HepG2 (cell line): ENCODE measurements around the gene NPBWR2. TPM values are rescaled to one million over a fixed set of nuclear protein-coding genes. Genes with fewer than 3 reads are reported as not detected.

Experiments used
- BRD4 ChIP-seq: sonication (generic); formaldehyde crosslinking; IDR thresholded peaks from 2 replicates; pipeline ENCODE4 v1.4.0; 2020; ENCODE audit warnings: missing genetic modification reagents
- CENPX ChIP-seq: sonication (generic); formaldehyde crosslinking; IDR thresholded peaks from 2 replicates; pipeline ENCODE4 v1.9.0; 2021; ENCODE audit warnings: mild to moderate bottlenecking, missing genetic modification reagents, moderate library complexity
- DPF2 ChIP-seq: sonication (generic); formaldehyde crosslinking; IDR thresholded peaks from 2 replicates; pipeline ENCODE4 v1.4.0; 2020; ENCODE audit warnings: mild to moderate bottlenecking, low read depth, missing genetic modification reagents, borderline replicate concordance
- FOXK2 ChIP-seq: fragments of 450-650 bp; IDR thresholded peaks from 2 replicates; pipeline ENCODE4 v1.6.1; 2016
- FOXO4 ChIP-seq: sonication (generic); formaldehyde crosslinking; conservative IDR thresholded peaks from 2 replicates; pipeline ENCODE4 v1.8.1; 2023; ENCODE audit warnings: missing genetic modification reagents
- HOXA9 ChIP-seq: sonication (generic); formaldehyde crosslinking; IDR thresholded peaks from 2 replicates; pipeline ENCODE4 v1.8.1; 2022; ENCODE audit warnings: missing genetic modification reagents, mild to moderate bottlenecking, moderate library complexity, borderline replicate concordance
- ISL2 ChIP-seq: sonication (generic); formaldehyde crosslinking; IDR thresholded peaks from 2 replicates; pipeline ENCODE4 v1.5.0; 2020; ENCODE audit warnings: missing genetic modification reagents
- JDP2 ChIP-seq: sonication (generic); formaldehyde crosslinking; IDR thresholded peaks from 2 replicates; pipeline ENCODE4 v1.8.1; 2022; ENCODE audit warnings: missing genetic modification reagents, borderline replicate concordance
- KDM2A ChIP-seq: sonication (generic); formaldehyde crosslinking; IDR thresholded peaks from 2 replicates; pipeline ENCODE4 v1.4.0; 2020; ENCODE audit warnings: low read depth, missing genetic modification reagents, borderline replicate concordance
- MXD4 ChIP-seq: IDR thresholded peaks from 2 replicates; pipeline ENCODE4 v1.6.1; 2016; ENCODE audit warnings: mild to moderate bottlenecking, missing biosample characterization, missing genetic modification reagents
- NFE2L1 ChIP-seq: sonication (generic); formaldehyde crosslinking; IDR thresholded peaks from 2 replicates; pipeline ENCODE4 v1.4.0; 2020; ENCODE audit warnings: missing genetic modification reagents, mild to moderate bottlenecking, borderline replicate concordance
- RAD51 ChIP-seq: fragments of 450-650 bp; IDR thresholded peaks from 2 replicates; pipeline ENCODE4 v1.6.1; 2016; ENCODE audit warnings: borderline replicate concordance
- REPIN1 ChIP-seq: sonication (generic); formaldehyde crosslinking; IDR thresholded peaks from 2 replicates; pipeline ENCODE4 v1.8.0; 2022; ENCODE audit warnings: missing genetic modification reagents, low read depth, mild to moderate bottlenecking, borderline replicate concordance
- RFX3 ChIP-seq: IDR thresholded peaks from 2 replicates; pipeline ENCODE4 v1.6.1; 2016; ENCODE audit warnings: missing biosample characterization, missing genetic modification reagents
- SOX5 ChIP-seq: IDR thresholded peaks from 2 replicates; pipeline ENCODE4 v1.6.1; 2016; ENCODE audit warnings: borderline replicate concordance
- TEF ChIP-seq: sonication (generic); formaldehyde crosslinking; IDR thresholded peaks from 2 replicates; pipeline ENCODE4 v1.5.0; 2020; ENCODE audit warnings: missing genetic modification reagents
- ZNF138 ChIP-seq: sonication (generic); formaldehyde crosslinking; IDR thresholded peaks from 2 replicates; pipeline ENCODE4 v1.5.0; 2020; ENCODE audit warnings: mild to moderate bottlenecking, low read depth, missing genetic modification reagents
- ZNF282 ChIP-seq: fragments of 450-650 bp; IDR thresholded peaks from 2 replicates; pipeline ENCODE4 v1.6.1; 2018; ENCODE audit not compliant: partially characterized antibody
- ZNF335 ChIP-seq: sonication (generic); formaldehyde crosslinking; IDR thresholded peaks from 2 replicates; pipeline ENCODE4 v1.4.0; 2020; ENCODE audit warnings: missing genetic modification reagents
- ZNF33A ChIP-seq: sonication (generic); formaldehyde crosslinking; IDR thresholded peaks from 2 replicates; pipeline ENCODE4 v1.5.1; 2020; ENCODE audit warnings: missing genetic modification reagents, mild to moderate bottlenecking, moderate library complexity, borderline replicate concordance
- ZNF430 ChIP-seq: sonication (generic); formaldehyde crosslinking; IDR thresholded peaks from 2 replicates; pipeline ENCODE4 v1.9.0; 2021; ENCODE audit warnings: mild to moderate bottlenecking, missing genetic modification reagents
- ZNF546 ChIP-seq: sonication (generic); formaldehyde crosslinking; conservative IDR thresholded peaks from 2 replicates; pipeline ENCODE4 v1.8.1; 2023; ENCODE audit warnings: mild to moderate bottlenecking, missing genetic modification reagents
- ZNF569 ChIP-seq: sonication (generic); formaldehyde crosslinking; IDR thresholded peaks from 2 replicates; pipeline ENCODE4 v1.5.0; 2020; ENCODE audit warnings: mild to moderate bottlenecking, missing genetic modification reagents, moderate library complexity, borderline replicate concordance
- ZNF577 ChIP-seq: sonication (generic); formaldehyde crosslinking; IDR thresholded peaks from 2 replicates; pipeline ENCODE4 v1.4.0; 2020; ENCODE audit warnings: mild to moderate bottlenecking, low read depth, missing genetic modification reagents, borderline replicate concordance
- ZNF614 ChIP-seq: IDR thresholded peaks from 2 replicates; pipeline ENCODE4 v1.6.1; 2018; ENCODE audit warnings: missing biosample characterization, missing genetic modification reagents, inconsistent platforms, borderline replicate concordance
- ZNF644 ChIP-seq: IDR thresholded peaks from 2 replicates; pipeline ENCODE4 v1.6.1; 2016; ENCODE audit warnings: low read depth
- ZNF768 ChIP-seq: sonication (generic); formaldehyde crosslinking; IDR thresholded peaks from 2 replicates; pipeline ENCODE4 v1.4.0; 2020; ENCODE audit warnings: missing genetic modification reagents
- polyA plus RNA-seq, 8 experiments: library from polyadenylated mRNA; depleted of rRNA in 3 of 8; stranded (reverse) in 7 of 8; unstranded in 1 of 8; fragments of >200 nt; fragmentation: Illumina TruSeq in 4 of 8; extraction: Trizol in 4 of 8; gene quantifications; 2 replicates each; pipeline versions ENCODE4 v1.2.1 to v1.2.3, GENCODE V29; 2011 to 2016; ENCODE audit warnings: low read depth in 4 of 8, missing spikeins in 1 of 8, mixed read lengths in 1 of 8; ENCODE audit not compliant: insufficient read depth in 1 of 8
- total RNA-seq, 5 experiments: library from RNA; depleted of rRNA; stranded (reverse); fragments of >200 nt; fragmentation: Illumina TruSeq; extraction: Trizol; gene quantifications; 2 replicates each; pipeline ENCODE4 v1.2.3, GENCODE V29; 2016; ENCODE audit warnings: low read depth in 1 of 5
- TF ChIP-seq, protein P1 (sequence below): IDR thresholded peaks from 2 replicates; pipeline ENCODE4 v1.6.1; 2016; ENCODE audit warnings: missing biosample characterization, missing genetic modification reagents, low read depth
- TF ChIP-seq, protein P2 (sequence below): sonication (generic); formaldehyde crosslinking; IDR thresholded peaks from 2 replicates; pipeline ENCODE4 v1.4.0; 2020; ENCODE audit warnings: missing genetic modification reagents

NPBWR2 gene
- total and polyA plus RNA-seq, 2 of the 13 experiments (the other 11 are each of a cell fraction or from before 2014, with no cell fraction given), result not detected

GRCh38 chr20:64056639-64056888, 50.8 kb downstream of the NPBWR2 start (continued):
- TF ChIP-seq RFX3 (CRISPR knock-in tag) (no peak), ZNF644 (CRISPR knock-in tag) (no peak), ZNF138 (no peak; the same call in 1 of the 2 replicates), TEF (CRISPR knock-in tag) (no peak), JDP2 (no peak), ZNF569 (CRISPR knock-in tag) (no peak), ZNF768 (CRISPR knock-in tag) (no peak), ZNF614 (CRISPR knock-in tag) (no peak), ZNF577 (CRISPR knock-in tag) (no peak), ZNF33A (CRISPR knock-in tag) (no peak), MXD4 (no peak; the same call in 1 of the 2 replicates), FOXK2 (no peak), ZNF430 (peak; percentile 86), ZNF335 (CRISPR knock-in tag) (no peak), NFE2L1 (no peak), ZNF546 (CRISPR knock-in tag) (no peak), FOXO4 (CRISPR knock-in tag) (no peak), SOX5 (CRISPR knock-in tag) (peak; percentile 39; the same call in 1 of the 2 replicates), CENPX (CRISPR knock-in tag) (no peak), BRD4 (CRISPR knock-in tag) (no peak; the same call in 1 of the 2 replicates), ISL2 (no peak; the same call in 1 of the 2 replicates), DPF2 (CRISPR knock-in tag) (peak; percentile 61; the same call in 1 of the 2 replicates), ZNF282 (no peak), HOXA9 (no peak), RAD51 (no peak), REPIN1 (CRISPR knock-in tag) (no peak), KDM2A (CRISPR knock-in tag) (no peak)
- TF ChIP-seq, protein P1, sequence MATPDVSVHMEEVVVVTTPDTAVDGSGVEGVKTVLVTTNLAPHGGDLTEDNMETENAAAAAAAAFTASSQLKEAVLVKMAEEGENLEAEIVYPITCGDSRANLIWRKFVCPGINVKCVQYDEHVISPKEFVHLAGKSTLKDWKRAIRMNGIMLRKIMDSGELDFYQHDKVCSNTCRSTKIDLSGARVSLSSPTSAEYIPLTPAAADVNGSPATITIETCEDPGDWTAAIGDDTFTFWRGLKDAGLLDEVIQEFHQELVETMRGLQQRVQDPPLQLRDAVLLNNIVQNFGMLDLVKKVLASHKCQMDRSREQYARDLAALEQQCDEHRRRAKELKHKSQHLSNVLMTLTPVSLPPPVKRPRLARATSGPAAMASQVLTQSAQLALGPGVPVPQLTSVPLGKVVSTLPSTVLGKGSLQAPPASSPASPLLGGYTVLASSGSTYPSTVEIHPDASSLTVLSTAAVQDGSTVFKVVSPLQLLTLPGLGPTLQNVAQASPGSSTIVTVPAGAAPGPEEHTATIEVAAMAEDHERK (CRISPR knock-in tag), result no peak
- TF ChIP-seq, protein P2, sequence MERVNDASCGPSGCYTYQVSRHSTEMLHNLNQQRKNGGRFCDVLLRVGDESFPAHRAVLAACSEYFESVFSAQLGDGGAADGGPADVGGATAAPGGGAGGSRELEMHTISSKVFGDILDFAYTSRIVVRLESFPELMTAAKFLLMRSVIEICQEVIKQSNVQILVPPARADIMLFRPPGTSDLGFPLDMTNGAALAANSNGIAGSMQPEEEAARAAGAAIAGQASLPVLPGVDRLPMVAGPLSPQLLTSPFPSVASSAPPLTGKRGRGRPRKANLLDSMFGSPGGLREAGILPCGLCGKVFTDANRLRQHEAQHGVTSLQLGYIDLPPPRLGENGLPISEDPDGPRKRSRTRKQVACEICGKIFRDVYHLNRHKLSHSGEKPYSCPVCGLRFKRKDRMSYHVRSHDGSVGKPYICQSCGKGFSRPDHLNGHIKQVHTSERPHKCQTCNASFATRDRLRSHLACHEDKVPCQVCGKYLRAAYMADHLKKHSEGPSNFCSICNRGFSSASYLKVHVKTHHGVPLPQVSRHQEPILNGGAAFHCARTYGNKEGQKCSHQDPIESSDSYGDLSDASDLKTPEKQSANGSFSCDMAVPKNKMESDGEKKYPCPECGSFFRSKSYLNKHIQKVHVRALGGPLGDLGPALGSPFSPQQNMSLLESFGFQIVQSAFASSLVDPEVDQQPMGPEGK (CRISPR knock-in tag), result peak; percentile 90
